Endothelial cell of umbilical vein (primary cell): ENCODE measurements around the gene KRT77. TPM values are rescaled to one million over a fixed set of nuclear protein-coding genes. Genes with fewer than 3 reads are reported as not detected.

ENCODE experiments used
- BruUV-seq: library from RNA; stranded (reverse); fragments of 400-500 nt; replicated peaks from 2 replicates; lab custom pipeline; 2021; lab: Mats Ljungman, UMichigan
- CTCF ChIA-PET: fragments of 300-600, 350-600 bp; sonication (Branson Sonifier 250); formaldehyde crosslinking; loops from one replicate; lab custom pipeline; 2021; ENCODE audit warnings: antibody characterized with exemption, inconsistent platforms; lab: Charles Lee
- POLR2A ChIA-PET: fragments of 300-600, 350-600 bp; sonication (Branson Sonifier 250); formaldehyde crosslinking; loops from one replicate; lab custom pipeline; 2021; ENCODE audit warnings: antibody characterized with exemption, inconsistent platforms; lab: Charles Lee
- DNase-seq: peaks from one replicate; pipeline ENCODE4 v3.0.0-alpha.2; 2011; ENCODE audit warnings: low read depth, low spot score
- FAIRE-seq: peaks from 2 replicates; lab custom pipeline; 2011; peaks lifted over from hg19 to GRCh38; lab: Jason Lieb, UNC
- H2AFZ ChIP-seq: 2 replicates; pipeline ENCODE4 v1.6.0; 2012; ENCODE audit warnings: low read depth, low read length, control low read depth, inconsistent platforms
- H3K27ac ChIP-seq: 2 replicates; pipeline ENCODE4 v1.5.1; 2011; ENCODE audit warnings: low read depth, mild to moderate bottlenecking, control low read depth, low read length, moderate library complexity; ENCODE audit not compliant: insufficient read depth
- H3K27me3 ChIP-seq, 2 experiments: 2 replicates each; pipeline versions ENCODE4 v1.6.0 to v1.6.1; 2011; ENCODE audit warnings: low read length in 2 of 2, mixed read lengths in 1 of 2; ENCODE audit not compliant: control insufficient read depth in 2 of 2, insufficient read depth in 2 of 2
- H3K36me3 ChIP-seq, 2 experiments: 2 replicates in 1 of 2; 3 replicates in 1 of 2; pipeline ENCODE4 v1.5.1; 2011; ENCODE audit warnings: low read length in 2 of 2, mild to moderate bottlenecking in 1 of 2, moderate library complexity in 1 of 2; ENCODE audit not compliant: control insufficient read depth in 2 of 2, insufficient read depth in 2 of 2; ENCODE audit errors: extremely low read depth in 1 of 2
- H3K4me1 ChIP-seq: 3 replicates; pipeline ENCODE4 v1.5.1; 2011; ENCODE audit warnings: mild to moderate bottlenecking, low read length; ENCODE audit not compliant: control insufficient read depth, insufficient read depth; ENCODE audit errors: extremely low read depth
- H3K4me2 ChIP-seq: 2 replicates; pipeline ENCODE4 v1.6.1; 2011; ENCODE audit warnings: low read length, control low read depth, mixed read lengths; ENCODE audit not compliant: insufficient read depth
- H3K4me3 ChIP-seq, 3 experiments: fragments of 200-600 bp in 1 of 3; sonication (generic), shearing (Covaris generic) in 1 of 3; replicated peaks in 1 of 3; 2 replicates each; pipeline ENCODE4 v1.5.1; 2011 to 2016; ENCODE audit warnings: control low read depth in 3 of 3, low read length in 3 of 3, mild to moderate bottlenecking in 2 of 3, inconsistent platforms in 1 of 3, low read depth in 1 of 3, moderate library complexity in 1 of 3; ENCODE audit not compliant: insufficient read depth in 1 of 3
- H3K79me2 ChIP-seq: 2 replicates; pipeline ENCODE4 v1.6.0; 2012; ENCODE audit warnings: low read length, inconsistent platforms; ENCODE audit not compliant: control insufficient read depth, insufficient read depth
- H3K9ac ChIP-seq: replicated peaks from 2 replicates; pipeline ENCODE3; 2011; ENCODE audit warnings: low read length, control low read depth; ENCODE audit not compliant: insufficient read depth; ENCODE audit errors: extremely low read depth
- H3K9me1 ChIP-seq: replicated peaks from 3 replicates; pipeline ENCODE4 v1.6.0; 2011; ENCODE audit warnings: mild to moderate bottlenecking, low read length; ENCODE audit not compliant: control insufficient read depth, insufficient read depth; ENCODE audit errors: extremely low read depth
- H3K9me3 ChIP-seq: replicated peaks from 2 replicates; pipeline ENCODE4 v1.5.1; 2012; ENCODE audit warnings: low read length, inconsistent platforms; ENCODE audit not compliant: control insufficient read depth, insufficient read depth
- H4K20me1 ChIP-seq: replicated peaks from 2 replicates; pipeline ENCODE3; 2011; ENCODE audit warnings: mild to moderate bottlenecking, low read length; ENCODE audit not compliant: control insufficient read depth, insufficient read depth; ENCODE audit errors: extremely low read depth
- FOS ChIP-seq: IDR thresholded peaks from 2 replicates; pipeline ENCODE4 v1.6.1; 2011; ENCODE audit warnings: mild to moderate bottlenecking, low read length, moderate library complexity, borderline replicate concordance; ENCODE audit not compliant: insufficient read depth
- GATA2 ChIP-seq: IDR thresholded peaks from 2 replicates; pipeline ENCODE4 v1.7.0; 2011; ENCODE audit warnings: low read depth, mild to moderate bottlenecking, moderate library complexity, mixed read lengths, low read length; ENCODE audit not compliant: insufficient read length, insufficient read depth
- MAX ChIP-seq: IDR thresholded peaks from 2 replicates; pipeline ENCODE4 v1.6.1; 2011; ENCODE audit not compliant: insufficient read depth, insufficient read length
- MYC ChIP-seq: IDR thresholded peaks from one replicate; pipeline ENCODE4 v1.6.1; 2011; ENCODE audit warnings: mild to moderate bottlenecking, low read depth, low read length
- POLR2A ChIP-seq: IDR thresholded peaks from 2 replicates; pipeline ENCODE4 v1.6.1; 2012; ENCODE audit warnings: low read depth, mild to moderate bottlenecking, control low read depth, low read length
- POLR2AphosphoS5 ChIP-seq: IDR thresholded peaks from 2 replicates; pipeline ENCODE4 v1.6.1; 2012; ENCODE audit warnings: low read depth, mild to moderate bottlenecking, control low read depth, low read length, moderate library complexity; ENCODE audit not compliant: insufficient read depth
- dilution Hi-C: fragments of 300-500 bp; cut with MboI; formaldehyde crosslinking; loops from one replicate; pipeline ENCODE4 v1.15.0; 2019; ENCODE audit warnings: low sequenced_read_pairs; ENCODE audit not compliant: extremely low pct_ligation_motif_present
- intact Hi-C: fragments of 100-400 bp; cut with micrococcal nuclease; formaldehyde crosslinking; loops from one replicate; pipeline ENCODE4 v1.10.0; 2022
- polyA plus RNA-seq, 4 experiments: library from polyadenylated mRNA; depleted of rRNA in 3 of 4; stranded (reverse) in 3 of 4; unstranded in 1 of 4; fragments of >200 nt; gene quantifications; 2 replicates each; pipeline versions ENCODE4 v1.2.1 to v1.2.3, GENCODE V29; 2011 to 2012; ENCODE audit warnings: missing spikeins in 1 of 4
- total RNA-seq: library from RNA; stranded (reverse); gene quantifications from 2 replicates; pipeline ENCODE4 v1.2.3, GENCODE V29; 2021
- TF ChIP-seq, protein P1 (sequence below), 2 donors: IDR thresholded peaks; 1 replicate in 1 of 2; 2 replicates in 1 of 2; pipeline ENCODE4 v1.5.1; 2011; ENCODE audit warnings: low read length in 2 of 2, mild to moderate bottlenecking in 2 of 2, moderate library complexity in 2 of 2, control low read depth in 1 of 2, inconsistent platforms in 1 of 2, low read depth in 1 of 2; ENCODE audit not compliant: insufficient read depth in 1 of 2; ENCODE audit errors: extremely low read depth in 1 of 2

Gene KRT77
- total and polyA plus RNA-seq, 2 donors (not counting 3 experiments of a cell fraction or from before 2014, with no cell fraction given), result not detected

DNA sequence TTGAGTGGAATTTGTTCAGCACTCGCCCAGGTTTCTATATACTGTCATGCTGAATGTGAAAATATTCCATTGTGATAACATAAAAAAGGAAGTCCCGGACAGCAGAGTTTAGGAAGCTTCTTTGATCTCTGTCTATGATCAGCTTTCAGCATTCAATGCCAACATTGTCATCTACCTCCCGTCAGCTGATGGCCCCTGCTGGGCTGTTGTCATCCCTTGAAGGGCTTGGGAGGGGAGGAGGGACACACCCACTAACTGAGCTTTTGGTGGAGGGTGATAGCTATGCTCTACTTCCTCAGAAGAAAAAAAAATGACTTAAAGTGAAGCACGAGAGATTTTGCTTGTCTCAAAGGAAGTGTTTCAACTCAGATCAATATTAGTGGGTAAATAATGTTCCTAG, 4.7 kb upstream of the KRT77 start:
- no TSS peak for BruUV-seq
- Histone ChIP-seq H3K9me1 (no peaks in the 10 kb centered on the region), H3K4me1 (no peaks in the 10 kb centered on the region), H3K9ac (no peak overlapping the region), H3K4me2 (no peak overlapping the region), H3K4me3 (no peak overlapping the region), H3K27ac (no peak overlapping the region), H3K27me3 (peaks cover 3 to 4% of the 10 kb centered on the region in 2 experiments), H4K20me1 (no peaks in the 10 kb centered on the region), H3K79me2 (no peaks in the 10 kb centered on the region), H3K9me3 (no peaks in the 10 kb centered on the region), H3K36me3 (no peaks in the 10 kb centered on the region), H2AFZ (no peak overlapping the region)
- DNase-seq (no peak), FAIRE-seq (no peak)
- POLR2A ChIA-PET, result interaction anchor here (0.6 kb wide), 1 partner anchor 285 kb away, joined by 6 read pairs; no protein-coding TSS in a partner anchor
- dilution Hi-C loops (no loop called here), intact Hi-C loops (no loop called here)
- no peak for TF ChIP-seq MYC
- TF ChIP-seq FOS, result no peak
- TF ChIP-seq POLR2AphosphoS5, result no peak
- CTCF ChIA-PET, result interaction anchor here (0.9 to 1.9 kb wide), 2 partner anchors 14 to 163 kb away, joined by 4 to 8 read pairs; no protein-coding TSS in a partner anchor

- H3K79me2 ChIP-seq, result no peaks in the 10 kb centered on the region
Measured at GRCh38 chr12:52704464-52704863, 1.1 kb upstream of the KRT77 start.

More at GRCh38 chr12:52704464-52704863, 1.1 kb upstream of the KRT77 start:
- no peaks in the 10 kb centered on the region for H3K9me3 ChIP-seq
- TF ChIP-seq GATA2 (no peak), POLR2AphosphoS5 (no peak), MAX (no peak), POLR2A (no peak)
- TF ChIP-seq, protein P1, sequence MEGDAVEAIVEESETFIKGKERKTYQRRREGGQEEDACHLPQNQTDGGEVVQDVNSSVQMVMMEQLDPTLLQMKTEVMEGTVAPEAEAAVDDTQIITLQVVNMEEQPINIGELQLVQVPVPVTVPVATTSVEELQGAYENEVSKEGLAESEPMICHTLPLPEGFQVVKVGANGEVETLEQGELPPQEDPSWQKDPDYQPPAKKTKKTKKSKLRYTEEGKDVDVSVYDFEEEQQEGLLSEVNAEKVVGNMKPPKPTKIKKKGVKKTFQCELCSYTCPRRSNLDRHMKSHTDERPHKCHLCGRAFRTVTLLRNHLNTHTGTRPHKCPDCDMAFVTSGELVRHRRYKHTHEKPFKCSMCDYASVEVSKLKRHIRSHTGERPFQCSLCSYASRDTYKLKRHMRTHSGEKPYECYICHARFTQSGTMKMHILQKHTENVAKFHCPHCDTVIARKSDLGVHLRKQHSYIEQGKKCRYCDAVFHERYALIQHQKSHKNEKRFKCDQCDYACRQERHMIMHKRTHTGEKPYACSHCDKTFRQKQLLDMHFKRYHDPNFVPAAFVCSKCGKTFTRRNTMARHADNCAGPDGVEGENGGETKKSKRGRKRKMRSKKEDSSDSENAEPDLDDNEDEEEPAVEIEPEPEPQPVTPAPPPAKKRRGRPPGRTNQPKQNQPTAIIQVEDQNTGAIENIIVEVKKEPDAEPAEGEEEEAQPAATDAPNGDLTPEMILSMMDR (IDR thresholded peaks at IDR 0.05; ENCODE audit: extremely low read depth in 1 of 2, insufficient read depth in 1 of 2, low read depth in 1 of 2, low read length in 2 of 2), result no peak
- ChIA-PET POLR2A (no interaction called here), CTCF (interaction anchor here (0.7 kb wide), 1 partner anchor 467 kb away, joined by 3 read pairs; no protein-coding TSS in a partner anchor)
- H3K9me1 ChIP-seq, result no peaks in the 10 kb centered on the region
- no peaks in the 10 kb centered on the region for H3K27me3 ChIP-seq
- H3K4me2 ChIP-seq, result no peak overlapping the region
- H3K36me3 ChIP-seq, result no peaks in the 10 kb centered on the region
- FAIRE-seq (no peak), DNase-seq (no peak)
- no peak overlapping the region for H3K4me3 ChIP-seq
- dilution Hi-C loops (no loop called here), intact Hi-C loops (no loop called here)
- H3K9ac ChIP-seq, result no peak overlapping the region
- no peak overlapping the region for H2AFZ ChIP-seq
- BruUV-seq, result no TSS peak
- H4K20me1 ChIP-seq, result no peaks in the 10 kb centered on the region
- H3K27ac ChIP-seq, result no peak overlapping the region
- no peaks in the 10 kb centered on the region for H3K4me1 ChIP-seq
